HFF-Myc (cell line): ENCODE data around the gene SFMBT1.

ENCODE experiments used
- DNase-seq: peaks from one replicate; pipeline ENCODE4 v3.0.0-alpha.2; 2011; ENCODE audit warnings: low read depth; ENCODE audit errors: extremely low read depth
- H3K4me3 ChIP-seq: replicated peaks from 2 replicates; pipeline ENCODE4 v1.5.1; 2011; ENCODE audit warnings: low read depth, mild to moderate bottlenecking, control low read depth, low read length
- CTCF ChIP-seq: IDR thresholded peaks from 2 replicates; pipeline ENCODE4 v1.5.1; 2012; ENCODE audit warnings: mild to moderate bottlenecking, low read depth, low read length, control low read depth; ENCODE audit errors: missing control alignments

The SFMBT1 gene

GRCh38 chr3:53079791-53080555, 34.1 kb upstream of the SFMBT1 start:
- TF ChIP-seq CTCF = no peak

GRCh38 chr3:53079147-53079546, 33.3 kb upstream of the SFMBT1 start:
- H3K4me3 ChIP-seq = no peak overlapping the region
- no peak for TF ChIP-seq CTCF
- DNase-seq = no peak

More at GRCh38 chr3:53079791-53080555, 34.1 kb upstream of the SFMBT1 start:
- no peak overlapping the region for H3K4me3 ChIP-seq
- DNase-seq = no peak

GRCh38 chr3:53078656-53079055, 32.8 kb upstream of the SFMBT1 start:
- no peak overlapping the region for H3K4me3 ChIP-seq
- TF ChIP-seq CTCF = no peak
- no peak for DNase-seq

GRCh38 chr3:53077476-53078220, 31.8 kb upstream of the SFMBT1 start:
- no peak for DNase-seq
- TF ChIP-seq CTCF = no peak

GRCh38 chr3:53075743-53076140, 29.9 kb upstream of the SFMBT1 start:
- TF ChIP-seq CTCF = no peak

More at GRCh38 chr3:53077476-53078220, 31.8 kb upstream of the SFMBT1 start:
- H3K4me3 ChIP-seq = no peak overlapping the region

GRCh38 chr3:53074761-53075742, 29.2 kb upstream of the SFMBT1 start:
- no peak overlapping the region for H3K4me3 ChIP-seq
- TF ChIP-seq CTCF = no peak
- DNase-seq = no peak

More at GRCh38 chr3:53075743-53076140, 29.9 kb upstream of the SFMBT1 start:
- DNase-seq = no peak
- H3K4me3 ChIP-seq = no peak overlapping the region
